ENCODE measurements around the gene GPRC6A.

GPRC6A gene

DNA sequence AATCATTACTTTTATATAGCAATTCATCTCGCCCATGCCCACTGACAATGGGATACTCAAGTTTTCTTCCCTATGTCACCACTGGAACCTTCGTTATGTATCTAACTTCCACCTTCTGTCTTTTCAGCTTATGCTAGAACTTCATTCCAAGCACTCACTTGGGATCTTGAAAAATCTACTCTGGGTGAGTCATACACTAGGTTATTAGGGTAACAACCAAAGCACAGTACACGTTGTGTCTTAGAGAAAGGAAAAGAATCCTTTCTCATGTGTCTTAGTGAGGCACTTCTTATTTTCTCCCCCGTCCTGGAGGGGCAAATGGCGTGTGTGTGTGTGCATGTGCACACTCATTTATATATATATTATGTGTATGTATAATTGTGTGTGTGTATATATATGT lies 45.0 kb downstream of the GPRC6A start:
- no peak for DNase-seq

DNA sequence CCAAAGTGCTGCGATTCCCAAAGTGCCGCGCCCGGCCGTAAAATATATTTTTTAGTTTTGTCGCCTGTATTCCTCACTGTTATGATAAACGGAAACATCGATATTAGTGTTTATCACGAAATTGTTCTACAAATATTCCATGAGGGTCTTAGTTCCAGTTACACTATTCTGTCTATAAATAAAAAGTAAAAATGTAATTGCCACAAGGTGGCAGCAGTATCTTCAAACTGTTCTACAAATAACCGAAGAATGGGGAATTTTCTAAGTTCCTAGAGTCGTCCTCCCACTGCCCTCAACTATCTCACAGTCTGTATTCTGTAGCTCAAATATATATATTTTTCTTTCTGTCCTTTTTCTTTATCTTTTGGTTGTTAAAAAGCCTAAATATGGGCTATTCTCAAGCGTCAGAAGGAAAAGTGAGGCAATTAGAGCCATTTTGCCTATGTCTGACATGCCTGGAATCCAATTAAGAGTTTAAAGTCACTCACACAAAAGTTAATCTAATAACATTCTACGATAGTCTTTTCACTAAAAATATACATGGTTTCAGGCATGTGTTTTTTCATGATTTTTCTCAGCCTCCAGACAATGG lies 49.2 kb downstream of the GPRC6A start:
- DNase-seq = peak; percentile 66

DNA sequence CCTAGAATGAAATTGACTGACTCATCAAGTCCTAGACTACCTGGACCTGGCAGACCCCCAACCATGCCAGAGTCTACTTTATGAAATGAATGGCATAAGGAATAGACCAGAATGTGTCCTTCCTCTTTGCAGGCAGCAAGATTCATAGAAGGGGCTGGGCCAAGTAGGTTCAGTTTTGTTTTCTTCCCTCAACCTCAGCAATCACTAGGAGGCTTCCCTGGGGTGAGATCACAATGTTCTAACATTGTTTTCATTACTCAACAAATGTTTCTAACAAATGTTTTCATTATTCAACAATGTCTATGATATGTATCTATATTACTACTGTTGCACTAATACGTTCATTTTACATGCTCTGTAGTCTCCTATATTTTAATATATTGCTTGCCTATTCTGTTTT lies 55.0 kb downstream of the GPRC6A start:
- no peak for DNase-seq

DNA sequence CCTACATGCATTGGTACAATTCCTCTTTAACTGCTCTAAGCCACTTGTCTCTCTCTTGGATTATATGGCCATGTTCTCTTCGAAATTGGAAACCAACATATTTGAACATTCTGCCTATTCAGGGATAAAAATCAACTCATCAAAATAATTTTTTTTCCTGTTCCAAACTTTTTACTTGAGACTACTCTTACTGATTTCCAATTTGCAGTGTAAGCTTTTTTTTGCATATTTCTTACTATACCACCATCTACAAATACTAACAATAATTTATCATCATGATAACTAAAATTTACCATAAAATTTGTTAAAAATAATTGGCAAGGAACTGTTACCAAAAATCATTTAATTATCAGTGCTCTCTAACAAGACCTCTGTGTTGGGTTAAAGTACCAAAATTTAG lies 56.4 kb downstream of the GPRC6A start:
- no peak for DNase-seq

DNA sequence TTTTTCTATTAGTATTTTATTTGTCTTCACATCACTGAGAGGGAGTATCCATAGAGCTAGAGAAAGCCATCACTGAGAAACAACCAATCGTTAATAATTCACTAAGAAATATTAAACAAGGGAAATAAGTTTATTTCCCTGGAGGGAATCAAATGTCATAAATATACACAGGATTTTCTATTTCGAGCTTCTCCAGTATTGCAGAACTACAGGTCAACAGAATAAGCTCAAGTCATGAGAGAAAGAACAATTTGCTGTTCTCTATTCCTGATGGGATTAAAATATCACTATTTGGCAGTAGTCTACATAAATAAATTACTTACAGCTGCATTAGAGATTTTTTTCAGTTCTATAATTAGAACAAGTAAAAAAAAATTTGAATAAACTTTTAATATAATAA lies 61.2 kb downstream of the GPRC6A start:
- no peak for DNase-seq

DNA sequence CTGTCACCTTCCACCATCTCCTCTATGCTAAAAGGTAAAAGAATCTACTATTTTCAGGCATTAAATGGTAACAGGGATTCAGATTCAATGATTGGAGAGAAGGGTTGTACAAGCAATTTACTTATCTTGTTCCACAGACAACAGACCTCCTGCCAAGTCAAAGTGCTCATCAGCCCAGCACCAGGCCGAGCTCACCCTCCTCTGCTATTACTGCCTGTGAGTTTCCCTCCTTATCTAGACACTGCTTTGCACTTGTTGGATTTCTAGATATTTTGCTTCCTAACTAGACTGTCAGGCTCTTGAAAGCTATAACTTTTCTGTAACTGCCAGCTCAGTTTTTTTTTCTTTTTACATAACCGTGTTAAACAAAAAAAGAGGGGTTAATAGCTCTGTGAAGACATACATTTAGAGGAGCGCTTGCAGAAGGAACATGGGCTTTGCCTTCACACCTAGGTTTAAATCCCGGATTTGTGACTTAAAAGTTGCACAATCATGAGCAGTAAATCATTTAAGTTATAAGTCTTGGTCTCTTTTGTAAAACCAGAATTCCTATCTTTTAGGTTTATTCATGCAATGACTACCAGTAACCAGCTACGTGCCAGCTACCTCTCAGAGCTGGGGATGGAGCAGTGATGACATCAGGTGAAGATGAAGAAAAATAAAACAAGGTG lies 62.2 kb downstream of the GPRC6A start:
- DNase-seq = no peak

DNA sequence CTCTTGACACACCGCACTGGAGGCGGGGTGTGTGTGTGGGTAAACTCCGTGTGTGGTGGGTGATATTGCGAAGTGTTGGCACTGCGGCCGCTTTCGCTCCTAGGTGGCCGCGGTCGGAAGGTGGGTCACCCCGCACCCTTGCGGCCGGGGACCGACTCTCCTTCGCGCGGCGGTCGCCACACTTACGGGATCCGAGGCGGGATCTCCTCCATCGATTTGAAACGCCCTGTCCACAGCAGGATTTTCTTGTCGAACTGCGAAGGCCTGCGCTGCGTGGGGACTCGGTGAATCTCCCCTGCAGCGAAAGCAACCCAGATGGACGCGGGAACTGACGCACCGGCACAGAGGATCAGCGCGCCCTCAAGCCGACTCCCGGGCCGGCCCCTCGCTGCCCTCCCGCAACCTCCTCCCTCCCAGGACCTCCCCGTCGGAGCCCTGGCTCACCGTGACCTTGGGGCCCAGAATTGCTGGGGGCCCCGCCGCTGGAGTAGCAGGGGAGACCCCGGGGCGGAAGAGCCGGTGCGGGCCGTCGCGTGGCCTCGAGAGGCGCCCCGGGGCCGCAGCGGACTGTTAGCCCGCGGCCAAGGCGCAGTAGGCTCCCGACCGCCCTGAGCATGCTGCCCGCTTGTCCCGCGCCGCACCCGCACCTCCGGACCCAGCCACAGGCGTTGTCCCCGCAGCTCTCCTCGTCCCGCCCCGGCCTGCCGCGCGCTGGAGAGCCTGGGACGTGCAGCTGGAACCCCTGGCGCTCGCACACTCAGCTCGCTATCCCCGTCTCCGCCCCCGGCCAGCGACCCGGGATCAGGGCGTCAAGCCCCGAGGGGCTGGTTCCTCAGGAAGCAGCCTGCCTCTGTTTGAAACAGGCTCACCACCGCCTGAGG lies 63.7 kb downstream of the GPRC6A start, which contains the start of gene FAM162B:
TSS of gene FAM162B (minus strand) at position 759 of the 881 bp plus-strand sequence. CDS start at position 616, 143 bp downstream.
- no peak for DNase-seq

DNA sequence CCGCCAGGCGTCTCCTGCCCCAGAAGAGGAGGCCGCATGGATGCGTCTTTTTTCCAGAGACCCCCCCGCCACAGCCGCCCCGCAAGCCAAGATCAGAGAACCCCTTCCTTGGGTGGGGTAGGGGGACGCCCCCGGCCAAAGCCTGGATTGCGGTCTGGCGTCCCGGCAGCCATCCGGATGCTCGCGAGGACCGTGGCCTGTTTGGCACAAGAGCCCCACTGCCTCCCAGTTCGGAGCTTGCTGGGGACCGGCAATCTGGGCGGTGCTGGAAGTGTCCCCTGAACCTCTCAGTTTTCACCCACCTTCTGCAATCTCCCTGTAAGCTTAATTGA lies 64.3 kb downstream of the GPRC6A start:
- DNase-seq = no peak

DNA sequence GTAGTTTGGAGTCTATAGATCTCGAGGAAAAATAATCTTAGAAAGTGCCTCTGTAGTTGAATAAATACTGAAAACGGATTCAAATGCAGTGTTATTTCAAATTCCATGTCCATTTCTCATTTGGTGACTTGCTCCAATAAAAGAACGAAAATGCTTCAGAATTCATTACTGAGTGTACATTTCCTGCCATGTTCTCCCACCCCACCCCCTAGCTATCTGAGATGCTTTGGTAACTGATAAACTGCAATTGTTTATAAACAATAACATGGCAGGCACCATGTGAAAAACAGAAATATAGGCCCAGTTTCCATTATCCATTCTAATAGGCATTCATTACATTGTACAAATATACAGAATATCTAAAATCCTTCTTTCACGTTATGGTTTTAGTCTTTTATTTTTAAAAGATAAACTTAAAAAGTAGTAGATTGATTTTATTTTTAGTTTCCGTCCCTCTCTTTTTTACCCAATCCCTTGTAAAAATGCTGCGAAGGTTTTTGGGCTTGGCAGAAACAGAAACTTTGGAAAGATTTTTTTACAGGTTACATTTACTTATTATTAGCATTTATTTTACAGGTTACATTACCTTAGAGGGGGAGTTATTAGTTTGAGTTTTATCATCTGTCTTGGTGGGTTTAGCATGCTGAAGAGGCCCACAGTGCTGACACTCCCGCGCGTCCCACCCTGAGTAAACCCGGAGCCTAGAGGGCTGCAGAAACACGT lies 64.8 kb downstream of the GPRC6A start:
- DNase-seq = no peak

DNA sequence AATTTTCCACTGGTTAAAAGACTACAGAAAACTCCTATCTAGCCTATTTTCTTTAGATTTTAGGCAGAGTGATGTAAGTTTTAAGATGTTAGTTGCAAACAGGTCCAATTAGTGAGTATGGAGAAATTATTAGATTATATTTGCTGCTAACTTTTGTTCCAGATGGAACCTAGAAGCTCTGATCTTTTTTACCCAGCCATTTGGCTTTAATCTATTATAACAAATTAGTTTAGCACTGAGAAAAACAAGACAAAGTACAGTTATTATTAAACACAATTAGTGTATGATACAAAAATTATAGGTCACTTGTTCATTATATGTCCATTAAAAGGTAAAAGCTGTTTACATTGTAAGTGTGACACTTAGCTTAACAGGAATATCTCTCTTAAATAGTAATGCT lies 65.8 kb downstream of the GPRC6A start:
- no peak for DNase-seq

DNA sequence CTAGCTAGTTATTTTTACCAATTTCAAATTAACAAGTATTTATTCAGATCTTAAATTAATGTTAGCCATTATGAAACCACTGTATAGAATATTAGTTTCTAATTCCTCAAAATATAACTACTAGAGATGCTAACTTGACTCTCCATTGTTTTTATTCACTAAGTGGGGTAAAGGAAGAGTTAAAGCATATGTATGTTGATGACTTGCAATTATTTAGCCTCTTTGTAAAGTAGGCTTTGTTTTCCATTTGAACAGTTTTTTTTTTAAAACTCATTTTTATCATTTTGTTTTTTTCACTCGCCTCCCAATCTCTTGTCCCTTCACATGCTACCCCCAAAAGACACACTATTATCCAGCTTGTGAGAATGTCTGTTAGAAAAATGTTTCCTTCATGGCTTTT lies 66.6 kb downstream of the GPRC6A start:
- no peak for DNase-seq

DNA sequence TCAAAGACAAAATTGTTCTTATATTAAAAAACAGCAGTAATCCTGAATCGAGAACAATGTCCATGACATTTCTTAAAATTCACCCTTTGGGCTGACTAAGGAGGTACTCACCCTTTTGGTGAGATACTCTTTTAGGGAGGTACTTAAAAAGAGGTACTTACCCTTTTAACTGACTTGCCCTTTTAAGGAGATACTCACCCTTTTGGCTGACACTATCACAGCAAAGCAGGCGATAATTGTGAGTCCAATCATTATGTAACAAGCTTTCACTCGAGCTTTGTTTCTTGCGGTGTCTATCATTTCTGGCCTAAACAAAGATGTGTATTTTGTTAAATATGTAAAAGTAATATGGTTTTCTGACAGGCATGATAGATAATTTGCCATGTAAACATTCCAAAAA lies 67.1 kb downstream of the GPRC6A start:
- no peak for DNase-seq

DNA sequence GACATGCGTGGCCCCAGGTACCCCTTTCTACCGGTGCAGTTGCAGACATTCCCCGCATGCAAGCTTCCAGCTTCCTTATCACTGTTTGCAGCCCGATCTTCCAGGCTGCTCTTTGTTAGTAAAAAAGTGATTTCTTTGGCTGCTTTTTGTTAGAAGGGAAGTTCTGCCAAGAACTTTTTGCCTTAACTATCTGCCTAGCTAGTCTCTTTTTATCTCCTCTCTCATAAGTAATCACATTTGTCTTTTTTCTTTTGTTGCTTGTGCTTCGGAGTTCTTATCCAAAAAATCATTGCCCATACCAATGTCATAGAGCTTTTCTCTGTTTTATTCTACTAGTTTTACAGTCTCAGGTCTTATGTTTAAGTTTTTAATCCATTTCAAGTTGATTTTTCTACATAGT lies 83.7 kb downstream of the GPRC6A start:
- no peak for DNase-seq

Measured in NCI-H1105 treated with DMSO at 0.1 percent for 48 hours (cell line).